HG03196 (cell line): Measurements from ENCODE around the gene CIT.

Source experiments
- ATAC-seq: cut with Tn5 transposase; IDR thresholded peaks from one replicate; pipeline ENCODE4 v1.9.1; 2021; ENCODE audit not compliant: unreplicated experiment

The CIT gene

GRCh38 chr12:119681728-119682638 is 195.1 kb downstream of the CIT start:
- ATAC-seq = no peak

GRCh38 chr12:119681111-119681510 is 196.0 kb downstream of the CIT start:
- ATAC-seq = no peak

GRCh38 chr12:119679490-119679889 is 197.6 kb downstream of the CIT start:
- ATAC-seq = no peak

- ATAC-seq = no peak
These were observed 198.0 kb downstream of the CIT start for GRCh38 chr12:119679081-119679480.

- no peak for ATAC-seq
These were observed 198.7 kb downstream of the CIT start for GRCh38 chr12:119678459-119678858.

- ATAC-seq = no peak
These were observed 200.5 kb downstream of the CIT start for GRCh38 chr12:119676573-119676972.

GRCh38 chr12:119676022-119676421 is 201.1 kb downstream of the CIT start:
- ATAC-seq = no peak

- no peak for ATAC-seq
These were observed 202.6 kb downstream of the CIT start for GRCh38 chr12:119674560-119674959.

- ATAC-seq = no peak
These were observed 203.5 kb downstream of the CIT start for GRCh38 chr12:119673634-119674033.

- ATAC-seq = no peak
These were observed 204.9 kb downstream of the CIT start for GRCh38 chr12:119672194-119672593.

GRCh38 chr12:119671070-119671469 is 206.1 kb downstream of the CIT start:
- ATAC-seq = no peak

GRCh38 chr12:119669744-119670472 is 207.2 kb downstream of the CIT start:
- ATAC-seq = no peak

GRCh38 chr12:119668324-119668841 is 208.7 kb downstream of the CIT start:
- ATAC-seq = no peak

GRCh38 chr12:119667577-119668323 is 209.4 kb downstream of the CIT start, which contains the start of gene PRKAB1:
Gene PRKAB1 (plus strand): TSS chr12:119668133. CDS start chr12:119668245, 112 bp downstream.
- ATAC-seq = peak; percentile 97

- ATAC-seq = no peak
These were observed 210.1 kb downstream of the CIT start for GRCh38 chr12:119666900-119667576.

- ATAC-seq = no peak
These were observed 210.8 kb downstream of the CIT start for GRCh38 chr12:119666226-119666795.

GRCh38 chr12:119665164-119665929 is 211.8 kb downstream of the CIT start:
- ATAC-seq = no peak

- no peak for ATAC-seq
These were observed 212.5 kb downstream of the CIT start for GRCh38 chr12:119664642-119665041.

- ATAC-seq = no peak
These were observed 215.2 kb downstream of the CIT start for GRCh38 chr12:119661882-119662281.
